OCI-LY1 (cell line): Measurements from ENCODE around the gene C2orf66.

ENCODE experiments used
- H2AFZ ChIP-seq: fragments of 200-600 bp; sonication (generic), shearing (Covaris generic); 2 replicates; pipeline ENCODE4 v1.6.0; 2014; ENCODE audit warnings: antibody characterized with exemption, mild to moderate bottlenecking, low read length
- H3F3A ChIP-seq: fragments of 200-600 bp; sonication (generic), shearing (Covaris generic); 2 replicates; pipeline ENCODE4 v1.6.0; 2014; ENCODE audit warnings: mild to moderate bottlenecking, antibody characterized with exemption, low read length, moderate library complexity; ENCODE audit not compliant: insufficient read depth
- H3K27ac ChIP-seq: fragments of 200-600 bp; sonication (generic); 2 replicates; pipeline ENCODE4 v1.5.1; 2014; ENCODE audit warnings: low read length, mixed run types, mild to moderate bottlenecking, low read depth; ENCODE audit not compliant: poor library complexity, severe bottlenecking
- H3K27me3 ChIP-seq: fragments of 200-600 bp; sonication (generic); 2 replicates; pipeline ENCODE4 v1.6.0; 2014; ENCODE audit warnings: antibody characterized with exemption, mild to moderate bottlenecking, low read length, moderate library complexity; ENCODE audit not compliant: insufficient read depth
- H3K36me3 ChIP-seq: fragments of 200-600 bp; sonication (generic); 2 replicates; pipeline ENCODE4 v1.6.1; 2014; ENCODE audit warnings: mild to moderate bottlenecking, antibody characterized with exemption, low read length, moderate library complexity, mixed read lengths; ENCODE audit not compliant: insufficient read depth
- H3K4me1 ChIP-seq: fragments of 200-600 bp; sonication (generic); 2 replicates; pipeline ENCODE4 v1.5.1; 2014; ENCODE audit warnings: mild to moderate bottlenecking, low read length, moderate library complexity; ENCODE audit not compliant: insufficient read depth, severe bottlenecking
- H3K4me2 ChIP-seq: fragments of 200-600 bp; sonication (generic), shearing (Covaris generic); 2 replicates; pipeline ENCODE4 v1.6.1; 2014; ENCODE audit warnings: low read length
- H3K4me3 ChIP-seq: fragments of 200-600 bp; sonication (generic); 2 replicates; pipeline ENCODE4 v1.5.1; 2014; ENCODE audit warnings: low read length, low read depth, mild to moderate bottlenecking, mixed read lengths; ENCODE audit not compliant: poor library complexity, severe bottlenecking
- H3K79me2 ChIP-seq: fragments of 200-600 bp; shearing (Covaris generic); 2 replicates; pipeline ENCODE4 v1.6.1; 2016; ENCODE audit warnings: mixed run types, low read length, mixed read lengths; ENCODE audit not compliant: insufficient read depth
- H3K9ac ChIP-seq: fragments of 200-600 bp; sonication (generic), shearing (Covaris generic); 2 replicates; pipeline ENCODE4 v1.6.1; 2014; ENCODE audit warnings: mild to moderate bottlenecking, low read length, mixed read lengths
- H3K9me2 ChIP-seq: fragments of 200-600 bp; sonication (generic), shearing (Covaris generic); 2 replicates; pipeline ENCODE4 v1.6.1; 2014; ENCODE audit warnings: low read depth, mild to moderate bottlenecking, low read length, mixed read lengths
- H3K9me3 ChIP-seq: fragments of 200-600 bp; shearing (Covaris generic); 2 replicates; pipeline ENCODE4 v1.6.1; 2014; ENCODE audit warnings: low read length, mixed read lengths
- H4K20me1 ChIP-seq: fragments of 200-600 bp; sonication (generic), shearing (Covaris generic); 2 replicates; pipeline ENCODE4 v1.6.0; 2016; ENCODE audit warnings: mild to moderate bottlenecking, low read length; ENCODE audit not compliant: insufficient read depth
- EZH2 ChIP-seq: fragments of 200-600 bp; sonication (generic), shearing (Covaris generic); IDR thresholded peaks from 2 replicates; pipeline ENCODE4 v1.8.0; 2017; ENCODE audit warnings: borderline replicate concordance, mixed run types, mild to moderate bottlenecking, antibody characterized with exemption, low read length, moderate library complexity, mixed read lengths
- TF ChIP-seq, protein P1 (sequence below): fragments of 200-600 bp; sonication (generic), shearing (Covaris generic); IDR thresholded peaks from 2 replicates; pipeline ENCODE4 v1.5.1; 2017; ENCODE audit warnings: mild to moderate bottlenecking, antibody characterized with exemption, low read length, moderate library complexity, mixed read lengths

The C2orf66 gene

DNA sequence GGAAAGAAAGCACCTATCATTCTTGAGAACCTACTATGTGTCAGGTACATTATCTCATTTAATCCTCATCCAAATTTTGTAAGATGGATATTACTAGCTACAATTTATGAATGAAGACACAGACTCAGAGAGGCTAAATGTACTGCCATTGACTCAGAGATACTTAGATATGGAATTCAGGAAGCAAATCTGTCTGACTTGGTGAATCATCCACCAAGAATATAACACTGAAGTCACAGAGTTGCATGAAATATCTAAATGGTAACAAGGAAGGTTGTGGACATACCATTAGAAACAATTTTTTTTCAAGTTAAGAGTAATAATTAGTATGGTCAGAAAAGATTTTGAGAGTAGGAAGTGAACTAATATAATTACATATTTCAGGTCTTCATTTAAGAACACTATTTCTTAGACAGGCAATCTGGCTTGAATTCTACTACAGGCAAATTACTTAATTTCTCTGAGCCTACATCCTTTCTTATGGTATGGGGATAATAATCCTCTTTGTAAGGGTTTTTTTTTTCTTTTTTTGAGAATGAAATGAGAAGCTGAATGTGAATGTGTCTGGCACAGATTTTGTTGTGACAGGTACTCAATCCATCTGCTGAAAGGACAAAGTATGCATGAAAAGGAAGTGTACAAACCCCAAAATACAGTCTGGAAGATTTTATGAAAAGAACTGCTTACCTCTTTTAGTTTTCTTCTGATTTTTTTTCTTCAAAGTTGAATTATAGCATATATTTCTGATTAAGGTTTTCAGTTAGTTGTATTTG, 14.8 kb upstream of the C2orf66 start:
- Histone ChIP-seq H3K27me3 (no peaks in the 10 kb centered on the region), H3K79me2 (no peaks in the 10 kb centered on the region), H2AFZ (no peak overlapping the region), H4K20me1 (no peaks in the 10 kb centered on the region), H3K9ac (no peak overlapping the region), H3F3A (no peaks in the 10 kb centered on the region), H3K4me1 (no peaks in the 10 kb centered on the region), H3K9me3 (no peaks in the 10 kb centered on the region), H3K4me3 (no peak overlapping the region), H3K27ac (no peak overlapping the region), H3K36me3 (no peaks in the 10 kb centered on the region), H3K4me2 (no peak overlapping the region), H3K9me2 (no peaks in the 10 kb centered on the region)
- TF ChIP-seq, protein P1, sequence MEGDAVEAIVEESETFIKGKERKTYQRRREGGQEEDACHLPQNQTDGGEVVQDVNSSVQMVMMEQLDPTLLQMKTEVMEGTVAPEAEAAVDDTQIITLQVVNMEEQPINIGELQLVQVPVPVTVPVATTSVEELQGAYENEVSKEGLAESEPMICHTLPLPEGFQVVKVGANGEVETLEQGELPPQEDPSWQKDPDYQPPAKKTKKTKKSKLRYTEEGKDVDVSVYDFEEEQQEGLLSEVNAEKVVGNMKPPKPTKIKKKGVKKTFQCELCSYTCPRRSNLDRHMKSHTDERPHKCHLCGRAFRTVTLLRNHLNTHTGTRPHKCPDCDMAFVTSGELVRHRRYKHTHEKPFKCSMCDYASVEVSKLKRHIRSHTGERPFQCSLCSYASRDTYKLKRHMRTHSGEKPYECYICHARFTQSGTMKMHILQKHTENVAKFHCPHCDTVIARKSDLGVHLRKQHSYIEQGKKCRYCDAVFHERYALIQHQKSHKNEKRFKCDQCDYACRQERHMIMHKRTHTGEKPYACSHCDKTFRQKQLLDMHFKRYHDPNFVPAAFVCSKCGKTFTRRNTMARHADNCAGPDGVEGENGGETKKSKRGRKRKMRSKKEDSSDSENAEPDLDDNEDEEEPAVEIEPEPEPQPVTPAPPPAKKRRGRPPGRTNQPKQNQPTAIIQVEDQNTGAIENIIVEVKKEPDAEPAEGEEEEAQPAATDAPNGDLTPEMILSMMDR = no peak
- no peak for TF ChIP-seq EZH2

DNA sequence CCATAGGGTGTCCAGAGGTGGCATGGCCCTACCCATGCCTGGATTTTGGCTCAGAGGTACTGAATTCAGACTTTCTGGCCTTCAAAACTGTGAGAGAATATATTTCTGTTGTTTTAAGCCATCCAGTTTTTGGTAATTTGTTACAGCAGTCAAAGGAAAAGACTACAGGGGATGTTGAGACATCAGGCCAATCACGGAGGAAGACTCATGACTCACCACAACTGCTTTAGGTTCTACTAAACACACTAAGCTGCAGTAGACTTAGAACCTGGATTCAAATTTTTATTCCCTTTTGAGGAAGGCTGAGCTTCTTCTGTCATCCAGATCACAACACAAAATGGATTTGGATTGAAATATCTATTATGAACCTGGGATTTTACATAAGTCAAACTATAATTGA, 12.0 kb upstream of the C2orf66 start:
- H3K79me2 ChIP-seq = no peaks in the 10 kb centered on the region
- H3K27me3 ChIP-seq = no peaks in the 10 kb centered on the region
- H3K4me1 ChIP-seq = no peaks in the 10 kb centered on the region
- no peak overlapping the region for H2AFZ ChIP-seq
- no peak overlapping the region for H3K4me2 ChIP-seq
- no peak overlapping the region for H3K9ac ChIP-seq
- H3K9me2 ChIP-seq = no peaks in the 10 kb centered on the region
- no peaks in the 10 kb centered on the region for H4K20me1 ChIP-seq
- H3K4me3 ChIP-seq = no peak overlapping the region
- no peaks in the 10 kb centered on the region for H3K9me3 ChIP-seq
- no peak overlapping the region for H3K27ac ChIP-seq
- H3F3A ChIP-seq = no peaks in the 10 kb centered on the region
- H3K36me3 ChIP-seq = no peaks in the 10 kb centered on the region
- TF ChIP-seq, protein P1 = no peak
- TF ChIP-seq EZH2 = no peak

DNA sequence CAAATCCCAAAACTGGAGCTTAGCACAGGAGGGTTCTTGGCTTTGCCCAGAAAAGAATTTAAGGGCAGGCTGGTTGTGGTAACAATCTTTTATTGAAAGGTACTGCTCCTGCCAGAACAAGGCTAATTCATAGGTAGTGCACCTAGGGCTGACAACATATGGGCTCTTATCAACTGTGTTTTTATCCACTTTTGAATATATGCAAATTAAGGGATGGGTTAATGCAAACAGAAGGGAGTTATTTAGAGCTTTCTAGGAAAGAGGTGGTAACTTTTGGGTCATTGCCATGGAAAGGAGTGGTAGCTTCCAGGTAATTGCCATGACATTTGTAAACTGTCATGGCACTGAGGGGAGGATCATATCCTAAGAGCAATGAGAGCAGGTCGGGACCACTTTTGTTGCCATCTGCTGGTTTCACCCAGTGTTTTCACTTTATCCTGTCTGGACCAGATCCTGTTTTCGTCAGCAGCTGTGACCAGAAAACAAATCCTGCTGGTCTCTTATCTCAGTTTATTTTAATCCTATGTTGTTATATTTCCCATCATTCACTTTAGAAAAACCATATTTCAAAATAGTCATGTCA, 981 bp downstream of the C2orf66 start:
- Histone ChIP-seq H3K79me2 (no peaks in the 10 kb centered on the region), H3K9me3 (no peaks in the 10 kb centered on the region), H3K36me3 (no peaks in the 10 kb centered on the region), H3K4me2 (no peak overlapping the region), H3K4me3 (no peak overlapping the region), H3K27me3 (no peaks in the 10 kb centered on the region; the same call in 1 of the 2 replicates), H3K4me1 (no peaks in the 10 kb centered on the region), H3K9ac (no peak overlapping the region), H3F3A (no peaks in the 10 kb centered on the region), H3K9me2 (no peaks in the 10 kb centered on the region), H3K27ac (no peak overlapping the region), H2AFZ (no peak overlapping the region), H4K20me1 (no peaks in the 10 kb centered on the region)
- no peak for TF ChIP-seq EZH2
- TF ChIP-seq, protein P1 = 0 out of 2 replicates have a peak, but pooled peaks have one; percentile 10
